NB4 (cell line): ENCODE measurements around the gene CD52.
A peak's percentile ranks its signal among the peaks of the same experiment; 100 is the strongest.
"Not testable (repeated sequence)": the region's sequence is repeated elsewhere in the genome, so short reads cannot be mapped to it uniquely, and the experiment has no call there.

Source experiments
- DNase-seq: peaks from one replicate; pipeline ENCODE4 v3.0.0; 2010; ENCODE audit warnings: low read depth
- H3K4me3 ChIP-seq: one replicate; pipeline ENCODE4 v1.5.1; 2011; ENCODE audit warnings: mild to moderate bottlenecking, low read depth, low read length, moderate library complexity
- CTCF ChIP-seq: IDR thresholded peaks from one replicate; pipeline ENCODE4 v1.5.1; 2012; ENCODE audit warnings: low read depth, low read length
- MAX ChIP-seq: IDR thresholded peaks from 2 replicates; pipeline ENCODE4 v1.6.1; 2011; ENCODE audit warnings: low read depth, low read length
- MYC ChIP-seq: IDR thresholded peaks from 2 replicates; pipeline ENCODE4 v1.6.1; 2011; ENCODE audit warnings: low read depth, low read length
- POLR2A ChIP-seq: IDR thresholded peaks from 2 replicates; pipeline ENCODE4 v1.6.1; 2011; ENCODE audit warnings: mild to moderate bottlenecking; ENCODE audit not compliant: insufficient read length; ENCODE audit errors: extremely low read depth

Gene CD52

GRCh38 chr1:26324550-26324949 lies 6.8 kb downstream of the CD52 start:
- TF ChIP-seq CTCF (no peak), MAX (no peak), MYC (no peak), POLR2A (no peak)
- no peak overlapping the region for H3K4me3 ChIP-seq
- no peak for DNase-seq

- TF ChIP-seq MYC, result no peak
- TF ChIP-seq CTCF, result no peak
- TF ChIP-seq MAX, result no peak
- no peak for TF ChIP-seq POLR2A
- DNase-seq, result no peak
Measured at GRCh38 chr1:26327956-26328362, 10.2 kb downstream of the CD52 start.

GRCh38 chr1:26328597-26328996 lies 10.8 kb downstream of the CD52 start:
- TF ChIP-seq MYC (no peak), MAX (no peak)
- no peak for DNase-seq

More at GRCh38 chr1:26327956-26328362, 10.2 kb downstream of the CD52 start:
- H3K4me3 ChIP-seq, result no peak overlapping the region

GRCh38 chr1:26329380-26329779 lies 11.6 kb downstream of the CD52 start:
- not testable (repeated sequence) for DNase-seq, H3K4me3 ChIP-seq

More at GRCh38 chr1:26328597-26328996, 10.8 kb downstream of the CD52 start:
- no peak overlapping the region for H3K4me3 ChIP-seq

GRCh38 chr1:26330276-26330675 lies 12.5 kb downstream of the CD52 start:
- H3K4me3 ChIP-seq, result no peak overlapping the region
- no peak for TF ChIP-seq MAX
- no peak for TF ChIP-seq CTCF
- DNase-seq, result no peak

- H3K4me3 ChIP-seq, result not testable (repeated sequence)
- peak; percentile 29 for DNase-seq
Measured at GRCh38 chr1:26333312-26333711, 15.6 kb downstream of the CD52 start.

- TF ChIP-seq CTCF (no peak), MYC (no peak), POLR2A (no peak), MAX (no peak)
- peak overlapping the region; percentile 43 for H3K4me3 ChIP-seq
- DNase-seq, result no peak
Measured at GRCh38 chr1:26335774-26336476, 18.2 kb downstream of the CD52 start.
